Dermis blood vessel endothelial cell (primary cell): ENCODE results near the gene PECR. TPM values are rescaled to one million over a fixed set of nuclear protein-coding genes. Genes with fewer than 3 reads are reported as not detected.

ENCODE experiments used
- DNase-seq: peaks from one replicate; pipeline ENCODE4 v3.0.0; 2010
- total RNA-seq: library from RNA; depleted of rRNA; stranded (reverse); fragments of >200 nt; gene quantifications from 2 replicates; pipeline ENCODE4 v1.2.3, GENCODE V29; 2014

PECR gene
- total RNA-seq, 1 donor from 2014 or later, result 10.2 TPM

- no peak for DNase-seq
Measured at GRCh38 chr2:216070195-216070594, 11.4 kb downstream of the PECR start.

- DNase-seq, result no peak
Measured at GRCh38 chr2:216069028-216069427, 12.6 kb downstream of the PECR start.

- no peak for DNase-seq
Measured at GRCh38 chr2:216066230-216066629, 15.4 kb downstream of the PECR start.

- DNase-seq, result no peak
Measured at GRCh38 chr2:216064665-216065064, 16.9 kb downstream of the PECR start.

- no peak for DNase-seq
Measured at GRCh38 chr2:216064014-216064630, 17.5 kb downstream of the PECR start.

- DNase-seq, result no peak
Measured at GRCh38 chr2:216059233-216059834, 22.3 kb downstream of the PECR start.

GRCh38 chr2:216057688-216058193 is 23.9 kb downstream of the PECR start:
- DNase-seq, result no peak

- peak; percentile 48 for DNase-seq
Measured at GRCh38 chr2:216056739-216057138, 24.9 kb downstream of the PECR start.

GRCh38 chr2:216055680-216056079 is 25.9 kb downstream of the PECR start:
- no peak for DNase-seq

- DNase-seq, result no peak
Measured at GRCh38 chr2:216052420-216052819, 29.2 kb downstream of the PECR start.

GRCh38 chr2:216051350-216051749 is 30.3 kb downstream of the PECR start:
- no peak for DNase-seq

- no peak for DNase-seq
Measured at GRCh38 chr2:216049452-216049851, 32.2 kb downstream of the PECR start.

GRCh38 chr2:216047397-216047796 is 34.2 kb downstream of the PECR start:
- DNase-seq, result no peak

GRCh38 chr2:216044883-216045486 is 36.6 kb downstream of the PECR start:
- DNase-seq, result no peak

- DNase-seq, result no peak
Measured at GRCh38 chr2:216043949-216044348, 37.7 kb downstream of the PECR start.

- DNase-seq, result no peak
Measured at GRCh38 chr2:216041438-216041837, 40.2 kb downstream of the PECR start.

GRCh38 chr2:216039918-216040317 is 41.7 kb downstream of the PECR start:
- DNase-seq, result no peak

- DNase-seq, result peak; percentile 91
Measured at GRCh38 chr2:216034065-216034464, 47.5 kb downstream of the PECR start.

GRCh38 chr2:216033403-216033802 is 48.2 kb downstream of the PECR start:
- no peak for DNase-seq

GRCh38 chr2:216031960-216032689 is 49.5 kb downstream of the PECR start:
- no peak for DNase-seq

GRCh38 chr2:216030216-216030615 is 51.4 kb downstream of the PECR start:
- DNase-seq, result no peak

GRCh38 chr2:216029416-216030129 is 52.0 kb downstream of the PECR start:
- DNase-seq, result no peak
